ENCODE results near the gene ZNF160. TPM values are rescaled to one million over a fixed set of nuclear protein-coding genes. Genes with fewer than 3 reads are reported as not detected.

The ZNF160 gene
- total and polyA plus RNA-seq, 2 donors (not counting 1 experiment from before 2014, with no cell fraction given): 21.0 to 28.9 TPM

DNA sequence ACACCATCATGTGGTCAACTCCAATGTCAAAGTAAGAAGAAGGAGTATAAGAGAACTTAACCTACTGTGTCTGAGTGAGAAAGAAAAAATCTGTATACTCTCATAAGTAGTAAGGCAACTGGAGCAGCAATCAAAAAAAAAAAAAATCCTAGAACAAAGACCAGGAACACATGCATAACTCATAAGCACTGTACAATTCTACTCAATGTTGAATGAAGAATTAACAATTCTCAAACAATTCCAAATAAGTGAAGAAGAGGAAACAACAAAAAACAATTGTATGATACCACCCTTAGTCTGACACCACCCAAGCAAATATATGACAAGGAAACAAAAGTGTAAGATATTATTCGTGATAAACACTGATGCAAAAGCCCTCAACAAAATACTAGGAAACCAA, 24.6 kb downstream of the ZNF160 start:
- Histone ChIP-seq H2AFZ (ENCODE audit: low read length) (no peak overlapping the region), H4K20me1 (ENCODE audit: control insufficient read depth, extremely low read depth, insufficient read depth, low read length) (no peaks in the 10 kb centered on the region), H3K36me3 (ENCODE audit: control insufficient read depth, insufficient read depth, low read length) (peaks cover 3% of the 10 kb centered on the region), H3K27ac (ENCODE audit: insufficient read depth, low read length) (no peak overlapping the region), H3K4me1 (ENCODE audit: control insufficient read depth, extremely low read depth, insufficient read depth, low read length) (no peaks in the 10 kb centered on the region), H3K9ac (ENCODE audit: insufficient read depth, low read length) (no peak overlapping the region), H3K27me3 (ENCODE audit: control insufficient read depth, insufficient read depth, low read length) (no peaks in the 10 kb centered on the region), H3K4me2 (ENCODE audit: extremely low read depth, insufficient read depth, low read length) (no peak overlapping the region), H3K4me3 (replicated peaks in 1 of 4; ENCODE audit: control extremely low read depth in 1 of 4, insufficient read depth in 1 of 4, low read depth in 3 of 4, low read length in 4 of 4) (no peak overlapping the region), H3K9me3 (ENCODE audit: control insufficient read depth, insufficient read depth, low read depth, low read length) (no peaks in the 10 kb centered on the region), H3K79me2 (ENCODE audit: control insufficient read depth, insufficient read depth, low read length) (no peaks in the 10 kb centered on the region)
- TF ChIP-seq, protein P1, sequence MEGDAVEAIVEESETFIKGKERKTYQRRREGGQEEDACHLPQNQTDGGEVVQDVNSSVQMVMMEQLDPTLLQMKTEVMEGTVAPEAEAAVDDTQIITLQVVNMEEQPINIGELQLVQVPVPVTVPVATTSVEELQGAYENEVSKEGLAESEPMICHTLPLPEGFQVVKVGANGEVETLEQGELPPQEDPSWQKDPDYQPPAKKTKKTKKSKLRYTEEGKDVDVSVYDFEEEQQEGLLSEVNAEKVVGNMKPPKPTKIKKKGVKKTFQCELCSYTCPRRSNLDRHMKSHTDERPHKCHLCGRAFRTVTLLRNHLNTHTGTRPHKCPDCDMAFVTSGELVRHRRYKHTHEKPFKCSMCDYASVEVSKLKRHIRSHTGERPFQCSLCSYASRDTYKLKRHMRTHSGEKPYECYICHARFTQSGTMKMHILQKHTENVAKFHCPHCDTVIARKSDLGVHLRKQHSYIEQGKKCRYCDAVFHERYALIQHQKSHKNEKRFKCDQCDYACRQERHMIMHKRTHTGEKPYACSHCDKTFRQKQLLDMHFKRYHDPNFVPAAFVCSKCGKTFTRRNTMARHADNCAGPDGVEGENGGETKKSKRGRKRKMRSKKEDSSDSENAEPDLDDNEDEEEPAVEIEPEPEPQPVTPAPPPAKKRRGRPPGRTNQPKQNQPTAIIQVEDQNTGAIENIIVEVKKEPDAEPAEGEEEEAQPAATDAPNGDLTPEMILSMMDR (conservative IDR thresholded peaks at IDR 0.05 in 1 of 2, IDR thresholded peaks at IDR 0.05 in 1 of 2; ENCODE audit: low read depth in 1 of 2, low read length in 2 of 2): no peak
- TF ChIP-seq EZH2 (IDR thresholded peaks at IDR 0.05; ENCODE audit: low read length, missing control alignments): no peak
- DNase-seq (ENCODE audit: low read depth in 2 of 2): no peak

DNA sequence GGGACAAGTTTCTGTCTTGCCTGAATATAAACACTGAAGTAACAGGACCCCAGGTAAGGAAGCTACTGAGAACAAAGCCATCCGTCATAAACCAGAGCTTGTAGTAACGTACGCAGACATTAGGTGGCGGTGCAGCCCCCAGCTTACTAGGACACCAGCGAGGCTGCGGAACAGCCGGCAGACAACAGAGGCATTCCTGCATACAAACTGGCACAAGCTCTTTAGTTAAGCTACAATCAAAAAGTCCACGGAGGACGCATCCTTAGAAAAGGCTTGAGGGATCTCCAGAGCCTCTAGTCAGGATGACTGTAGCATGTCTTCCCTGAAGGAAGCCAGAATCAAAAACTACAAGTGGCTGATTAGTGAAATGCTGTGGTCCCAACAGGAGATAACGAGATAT, 26.2 kb downstream of the ZNF160 start:
- DNase-seq (ENCODE audit: low read depth in 2 of 2): peak; percentile 43 to 55
- Histone ChIP-seq H4K20me1 (ENCODE audit: control insufficient read depth, extremely low read depth, insufficient read depth, low read length) (no peaks in the 10 kb centered on the region), H2AFZ (ENCODE audit: low read length) (no peak overlapping the region), H3K4me1 (ENCODE audit: control insufficient read depth, extremely low read depth, insufficient read depth, low read length) (no peaks in the 10 kb centered on the region), H3K9ac (ENCODE audit: insufficient read depth, low read length) (no peak overlapping the region), H3K36me3 (ENCODE audit: control insufficient read depth, insufficient read depth, low read length) (peaks cover 6% of the 10 kb centered on the region), H3K4me2 (ENCODE audit: extremely low read depth, insufficient read depth, low read length) (no peak overlapping the region), H3K79me2 (ENCODE audit: control insufficient read depth, insufficient read depth, low read length) (no peaks in the 10 kb centered on the region), H3K27ac (ENCODE audit: insufficient read depth, low read length) (no peak overlapping the region), H3K4me3 (replicated peaks in 1 of 4; ENCODE audit: control extremely low read depth in 1 of 4, insufficient read depth in 1 of 4, low read depth in 3 of 4, low read length in 4 of 4) (no peak overlapping the region), H3K9me3 (ENCODE audit: control insufficient read depth, insufficient read depth, low read depth, low read length) (no peaks in the 10 kb centered on the region), H3K27me3 (ENCODE audit: control insufficient read depth, insufficient read depth, low read length) (no peaks in the 10 kb centered on the region)
- TF ChIP-seq, protein P1 (conservative IDR thresholded peaks at IDR 0.05 in 1 of 2, IDR thresholded peaks at IDR 0.05 in 1 of 2; ENCODE audit: low read depth in 1 of 2, low read length in 2 of 2): peak; percentile 43 to 67
- no peak for TF ChIP-seq EZH2 (IDR thresholded peaks at IDR 0.05; ENCODE audit: low read length, missing control alignments)

DNA sequence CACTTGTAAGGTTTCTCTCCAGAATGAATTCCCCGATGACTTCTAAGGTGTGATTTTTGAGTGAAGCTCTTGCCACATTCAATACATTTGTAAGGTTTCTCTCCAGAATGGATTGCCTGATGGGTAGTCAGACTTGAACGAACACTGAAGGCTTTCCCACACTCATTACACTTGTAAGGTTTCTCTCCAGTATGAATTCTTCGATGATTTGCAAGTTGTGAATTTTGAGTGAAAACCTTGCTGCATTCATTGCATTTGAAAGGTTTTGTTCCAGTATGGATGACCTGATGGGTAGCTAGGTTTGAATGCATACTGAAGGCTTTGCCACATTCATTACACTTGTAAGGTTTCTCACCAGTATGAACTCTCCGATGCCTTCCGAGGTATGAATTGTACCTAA, 34.4 kb downstream of the ZNF160 start:
- Histone ChIP-seq H3K27me3 (ENCODE audit: control insufficient read depth, insufficient read depth, low read length) (no peaks in the 10 kb centered on the region), H2AFZ (ENCODE audit: low read length) (no peak overlapping the region), H3K9ac (ENCODE audit: insufficient read depth, low read length) (no peak overlapping the region), H3K4me2 (ENCODE audit: extremely low read depth, insufficient read depth, low read length) (no peak overlapping the region), H3K9me3 (ENCODE audit: control insufficient read depth, insufficient read depth, low read depth, low read length) (peaks cover 6% of the 10 kb centered on the region), H3K79me2 (ENCODE audit: control insufficient read depth, insufficient read depth, low read length) (no peaks in the 10 kb centered on the region), H3K27ac (ENCODE audit: insufficient read depth, low read length) (no peak overlapping the region), H4K20me1 (ENCODE audit: control insufficient read depth, extremely low read depth, insufficient read depth, low read length) (no peaks in the 10 kb centered on the region), H3K4me1 (ENCODE audit: control insufficient read depth, extremely low read depth, insufficient read depth, low read length) (no peaks in the 10 kb centered on the region), H3K36me3 (ENCODE audit: control insufficient read depth, insufficient read depth, low read length) (peaks cover 5% of the 10 kb centered on the region), H3K4me3 (replicated peaks in 1 of 4; ENCODE audit: control extremely low read depth in 1 of 4, insufficient read depth in 1 of 4, low read depth in 3 of 4, low read length in 4 of 4) (no peak overlapping the region)
- DNase-seq (ENCODE audit: low read depth in 2 of 2): no peak
- TF ChIP-seq, protein P1 (conservative IDR thresholded peaks at IDR 0.05 in 1 of 2, IDR thresholded peaks at IDR 0.05 in 1 of 2; ENCODE audit: low read depth in 1 of 2, low read length in 2 of 2): no peak
- TF ChIP-seq EZH2 (IDR thresholded peaks at IDR 0.05; ENCODE audit: low read length, missing control alignments): no peak
